Activated T-cell treated with anti-CD3 and anti-CD28 coated beads for 24 hours (primary cell): ENCODE results near the gene TNFAIP6.
A peak's percentile ranks its signal among the peaks of the same experiment; 100 is the strongest.

ENCODE experiments used
- DNase-seq: peaks from one replicate; pipeline ENCODE4 v3.0.0-alpha.2; 2020; ENCODE audit warnings: low read depth

The TNFAIP6 gene

GRCh38 chr2:151359768-151360461, 2.5 kb downstream of the TNFAIP6 start:
- no peak for DNase-seq

GRCh38 chr2:151361674-151362370, 4.4 kb downstream of the TNFAIP6 start:
- no peak for DNase-seq

DNA sequence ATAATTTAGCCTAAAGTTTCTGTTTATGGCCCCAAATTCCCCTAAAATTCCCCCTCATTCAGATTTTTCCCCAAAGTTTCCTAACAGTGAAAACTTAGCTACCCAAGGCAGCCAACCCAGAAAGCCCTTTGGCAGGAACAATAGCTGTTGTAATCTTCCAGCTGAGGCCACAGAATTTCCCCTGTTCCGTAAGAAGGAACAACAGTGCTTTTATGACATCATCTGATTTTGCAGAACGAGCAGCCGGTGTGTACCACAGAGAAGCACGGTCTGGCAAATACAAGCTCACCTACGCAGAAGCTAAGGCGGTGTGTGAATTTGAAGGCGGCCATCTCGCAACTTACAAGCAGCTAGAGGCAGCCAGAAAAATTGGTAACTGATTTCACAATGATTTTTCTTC, 6.3 kb downstream of the TNFAIP6 start:
- DNase-seq, result no peak

DNA sequence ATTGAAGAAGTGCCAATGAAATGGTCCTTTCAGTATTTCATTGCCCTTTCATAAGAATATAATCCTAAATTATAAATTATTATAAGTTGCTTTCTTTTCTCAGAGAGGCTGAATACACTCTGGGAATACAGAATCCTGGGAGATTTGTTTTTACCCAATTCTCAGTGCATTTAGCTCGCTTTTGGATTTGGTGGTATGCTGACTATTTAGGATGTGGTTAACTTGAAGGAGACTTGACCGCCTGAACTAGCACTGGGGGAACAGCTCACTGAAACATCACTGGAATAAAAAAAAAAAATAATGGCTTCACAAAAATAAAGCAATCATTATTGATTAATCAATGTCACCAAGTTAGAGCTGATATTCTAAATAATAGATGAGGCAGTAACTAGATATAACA, 10.2 kb downstream of the TNFAIP6 start:
- no peak for DNase-seq

DNA sequence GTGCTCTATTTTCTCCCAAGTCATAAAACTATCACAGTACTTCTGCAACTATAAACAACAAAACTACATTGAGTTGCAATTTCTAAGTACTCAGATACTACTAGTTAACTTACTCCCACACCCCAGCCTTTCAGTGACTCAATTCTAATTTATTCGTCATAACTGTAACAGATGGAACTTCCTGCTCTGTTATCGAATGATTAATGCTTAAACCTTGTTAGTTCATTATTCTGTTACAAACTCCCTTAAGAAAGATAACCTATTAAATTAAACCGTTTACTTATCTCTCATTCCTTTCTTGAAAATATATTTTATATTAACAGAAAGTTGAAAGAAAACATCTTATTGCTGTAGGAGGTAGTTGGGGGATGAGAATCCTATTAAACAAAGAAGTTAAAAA, 17.0 kb downstream of the TNFAIP6 start:
- DNase-seq, result no peak

DNA sequence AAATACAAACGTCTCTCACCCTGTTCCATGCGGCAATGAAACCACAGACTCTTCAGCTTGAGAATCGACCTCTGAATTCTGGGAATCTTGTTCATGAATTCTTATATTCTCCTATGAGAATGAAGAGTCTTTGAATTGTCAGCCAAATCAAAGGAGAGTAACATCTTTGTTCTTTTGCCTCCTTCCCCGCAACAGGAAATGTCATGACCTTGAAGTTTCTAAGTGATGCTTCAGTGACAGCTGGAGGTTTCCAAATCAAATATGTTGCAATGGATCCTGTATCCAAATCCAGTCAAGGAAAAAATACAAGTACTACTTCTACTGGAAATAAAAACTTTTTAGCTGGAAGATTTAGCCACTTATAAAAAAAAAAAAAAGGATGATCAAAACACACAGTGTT, 21.8 kb downstream of the TNFAIP6 start:
- no peak for DNase-seq

DNA sequence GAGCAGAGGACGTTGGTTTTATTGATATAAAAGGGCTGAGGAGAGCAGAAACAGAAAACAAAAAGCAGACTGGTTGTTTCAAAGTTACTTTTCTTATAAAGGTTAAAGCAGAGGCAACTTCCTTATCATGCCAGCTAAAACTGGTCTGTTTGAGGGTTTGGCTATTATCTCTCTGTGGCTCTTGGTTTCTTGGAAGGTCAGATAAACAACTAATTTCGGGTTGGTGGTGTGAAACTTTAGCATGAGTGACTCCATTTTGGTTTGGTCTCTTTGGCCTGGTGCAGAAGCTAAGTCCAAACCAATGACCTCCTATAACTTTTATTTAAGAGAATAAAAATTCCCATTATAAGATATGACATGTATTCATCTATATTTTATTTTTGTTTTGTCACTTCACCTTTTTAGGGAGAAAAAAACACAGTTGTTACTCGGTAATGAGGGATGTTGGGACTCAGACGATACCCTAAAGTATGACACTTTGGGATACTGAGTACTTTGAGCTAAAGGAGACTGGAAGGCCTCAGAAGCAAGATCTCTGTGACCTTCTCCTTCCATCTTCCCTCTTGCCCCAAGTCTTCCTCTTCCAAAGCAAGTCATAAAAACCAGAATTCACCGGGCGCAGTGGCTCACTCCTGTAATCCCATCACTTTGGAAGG, 23.3 kb downstream of the TNFAIP6 start:
- no peak for DNase-seq

- DNase-seq, result no peak
Observed at GRCh38 chr2:151381266-151381665, 23.9 kb downstream of the TNFAIP6 start.

DNA sequence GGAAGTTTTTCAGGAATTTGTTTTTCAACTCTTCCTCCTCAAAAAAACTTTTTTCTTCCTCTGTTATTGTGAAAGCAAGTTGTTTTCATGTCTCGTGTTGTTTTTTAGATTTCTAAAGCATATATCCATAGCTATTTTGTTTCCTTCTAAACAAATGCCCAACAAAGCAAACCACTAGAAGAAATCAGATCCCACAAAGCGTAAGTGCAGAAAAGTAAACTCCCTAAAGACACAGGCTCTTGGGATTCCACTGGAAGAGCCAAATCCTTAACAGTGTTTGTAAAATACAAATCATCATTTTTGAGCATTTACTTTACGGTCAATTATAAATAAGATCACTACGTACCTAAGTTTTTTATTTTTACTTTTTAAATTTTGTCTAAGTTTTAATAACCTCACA, 30.6 kb downstream of the TNFAIP6 start:
- no peak for DNase-seq

DNA sequence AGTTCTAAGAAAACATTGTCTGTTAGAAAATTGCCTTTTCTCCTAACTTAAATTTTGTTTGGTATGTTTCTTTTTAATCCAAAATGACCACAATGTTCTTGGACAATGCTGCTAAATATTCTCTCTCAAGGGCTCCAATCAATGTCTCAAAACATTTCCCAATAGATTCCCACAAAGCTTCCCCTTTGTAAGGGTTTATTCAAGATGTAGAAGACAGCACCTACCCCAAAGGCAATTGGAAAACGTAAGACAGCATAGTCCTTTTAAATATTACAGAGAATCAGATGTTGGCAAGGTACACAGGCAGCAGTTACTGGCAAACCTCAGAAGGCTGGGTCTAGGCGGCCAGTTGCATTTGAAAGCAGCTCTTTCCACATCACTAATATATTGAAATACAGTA, 34.0 kb downstream of the TNFAIP6 start:
- no peak for DNase-seq

- no peak for DNase-seq
Observed at GRCh38 chr2:151394509-151394908, 37.1 kb downstream of the TNFAIP6 start.

DNA sequence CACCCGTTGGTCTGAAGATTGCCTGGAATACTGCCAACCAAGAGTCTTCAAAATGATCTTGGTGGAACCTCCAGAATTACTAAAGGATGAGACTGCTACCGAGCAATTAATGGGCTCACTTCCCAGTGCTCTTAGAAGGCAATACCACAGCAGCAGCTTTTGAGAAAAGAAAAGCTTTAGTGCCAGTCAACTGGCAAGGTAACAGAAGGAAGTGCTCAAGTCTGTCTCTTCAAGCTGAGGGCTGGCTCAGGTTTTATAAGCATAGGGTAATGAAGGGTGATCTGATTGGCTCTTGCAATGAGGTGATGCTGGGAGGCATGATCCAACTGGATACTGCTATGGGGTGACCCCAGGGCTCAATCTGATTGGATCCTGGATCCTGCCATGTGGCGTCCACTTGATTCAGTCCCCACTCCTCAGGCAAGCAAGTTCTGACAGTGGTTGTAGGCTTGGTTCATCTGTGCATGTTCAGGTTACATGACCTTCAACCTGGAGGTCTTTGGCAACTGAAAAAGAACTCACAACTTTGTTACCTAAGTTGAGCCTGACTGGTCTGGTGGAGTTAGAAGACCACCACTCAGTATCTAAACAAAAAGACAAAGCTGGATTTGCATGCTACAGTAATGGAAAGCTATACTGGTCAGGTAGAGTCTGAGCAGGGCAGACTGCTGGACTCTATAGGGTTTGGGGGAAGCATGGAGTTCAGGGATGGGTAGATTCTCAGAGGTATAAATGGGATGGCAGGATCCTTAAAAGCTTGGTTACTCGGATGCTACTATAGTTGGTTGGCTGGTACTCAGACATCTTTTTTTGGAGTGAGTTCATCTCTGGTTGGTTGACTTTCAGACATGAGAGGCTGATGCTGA, 38.4 kb downstream of the TNFAIP6 start:
- DNase-seq, result no peak

- no peak for DNase-seq
Observed at GRCh38 chr2:151399981-151400380, 42.6 kb downstream of the TNFAIP6 start.

DNA sequence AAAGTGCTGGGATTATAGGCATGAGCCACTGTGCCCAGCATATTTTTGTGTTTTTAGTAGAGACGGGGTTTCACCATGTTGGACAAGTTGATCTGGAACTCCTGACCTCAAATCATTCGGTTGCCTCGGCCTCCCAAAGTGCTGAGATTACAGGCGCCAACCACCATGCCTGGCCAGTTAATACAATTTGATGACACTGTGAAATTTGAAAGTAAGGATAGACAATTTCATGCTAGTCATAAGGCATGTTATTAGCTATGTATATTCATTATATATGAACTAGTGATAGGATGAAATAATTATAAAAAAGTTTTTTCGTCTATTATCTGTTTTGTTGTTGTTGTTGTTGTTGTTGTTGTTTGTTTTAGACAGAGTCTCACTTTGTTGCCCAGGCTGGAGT, 43.8 kb downstream of the TNFAIP6 start:
- DNase-seq, result no peak

DNA sequence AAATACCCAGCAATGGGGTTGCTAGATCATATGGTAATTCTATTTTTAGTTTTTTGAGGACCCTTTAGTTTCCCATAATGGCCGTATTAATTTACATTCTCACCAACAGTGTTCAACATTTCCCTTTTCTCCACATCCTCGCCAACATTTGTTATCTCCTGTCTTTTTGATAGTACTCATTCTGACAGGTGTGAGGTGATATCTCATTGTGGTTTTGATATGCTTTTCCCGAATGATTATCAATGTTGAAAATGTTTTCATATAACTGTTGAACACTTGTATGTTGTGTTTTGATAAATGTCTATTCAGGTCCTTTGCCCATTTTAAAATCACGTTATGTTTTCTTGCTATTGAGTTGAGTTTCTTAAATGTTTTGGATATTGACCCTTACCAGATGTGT, 46.5 kb downstream of the TNFAIP6 start:
- DNase-seq, result no peak

GRCh38 chr2:151405376-151405775, 48.0 kb downstream of the TNFAIP6 start:
- DNase-seq, result no peak

DNA sequence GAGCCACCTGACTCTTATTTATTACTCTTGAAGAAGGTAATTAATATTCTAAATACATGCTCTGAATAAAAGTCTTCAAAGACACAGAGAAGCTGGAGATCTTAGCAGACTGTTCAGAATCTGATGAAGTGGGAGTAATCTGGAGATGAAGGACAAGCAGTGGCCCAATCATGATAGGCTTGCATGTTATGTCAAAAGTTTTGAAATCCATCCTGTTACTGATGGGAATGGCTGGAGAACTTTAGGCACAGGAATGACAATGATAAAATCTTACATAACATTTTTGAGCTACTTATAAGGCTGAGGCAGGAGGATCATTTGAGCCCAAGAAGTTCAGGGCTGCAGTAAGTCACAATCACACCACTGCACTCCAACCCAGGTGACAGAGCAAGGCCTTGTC, 49.9 kb downstream of the TNFAIP6 start:
- DNase-seq, result no peak

DNA sequence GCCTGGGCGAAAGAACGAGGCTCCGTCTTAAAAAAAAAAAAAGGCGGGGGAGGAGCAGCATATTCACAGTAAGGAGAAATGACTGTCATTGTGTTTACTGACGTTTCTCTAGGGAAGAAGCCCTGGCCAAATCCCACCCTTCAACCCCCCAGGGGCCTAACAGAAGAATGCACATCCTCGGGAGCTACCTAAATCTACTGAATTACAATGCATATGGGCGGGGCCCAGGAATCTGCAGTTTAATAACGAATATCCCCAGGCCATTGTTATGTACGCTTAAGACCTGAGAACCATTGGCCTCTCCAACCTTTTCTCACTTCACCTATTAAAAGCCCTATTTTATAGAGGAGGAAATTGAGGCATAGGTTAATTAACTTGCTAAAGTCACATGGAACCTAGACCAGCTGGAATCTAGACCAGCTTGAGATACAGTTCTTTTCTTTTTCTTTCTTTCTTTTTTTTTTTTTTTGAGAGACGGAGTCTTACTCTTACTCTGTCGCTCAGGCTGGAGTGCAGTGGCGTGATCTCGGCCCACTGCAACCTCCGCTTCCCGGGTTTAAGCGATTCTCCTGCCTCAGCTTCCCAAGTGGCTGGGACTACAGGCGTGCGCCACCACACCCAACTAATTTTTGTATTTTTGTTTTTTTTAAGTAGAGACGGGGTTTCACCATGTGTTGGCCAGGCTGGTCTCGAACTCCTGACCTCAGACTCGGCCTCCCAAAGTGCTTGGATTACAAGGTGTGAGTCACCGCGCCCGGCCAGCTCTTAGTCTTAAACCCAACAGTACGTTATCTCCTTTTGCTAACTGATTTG, 51.6 kb downstream of the TNFAIP6 start:
- DNase-seq, result no peak

DNA sequence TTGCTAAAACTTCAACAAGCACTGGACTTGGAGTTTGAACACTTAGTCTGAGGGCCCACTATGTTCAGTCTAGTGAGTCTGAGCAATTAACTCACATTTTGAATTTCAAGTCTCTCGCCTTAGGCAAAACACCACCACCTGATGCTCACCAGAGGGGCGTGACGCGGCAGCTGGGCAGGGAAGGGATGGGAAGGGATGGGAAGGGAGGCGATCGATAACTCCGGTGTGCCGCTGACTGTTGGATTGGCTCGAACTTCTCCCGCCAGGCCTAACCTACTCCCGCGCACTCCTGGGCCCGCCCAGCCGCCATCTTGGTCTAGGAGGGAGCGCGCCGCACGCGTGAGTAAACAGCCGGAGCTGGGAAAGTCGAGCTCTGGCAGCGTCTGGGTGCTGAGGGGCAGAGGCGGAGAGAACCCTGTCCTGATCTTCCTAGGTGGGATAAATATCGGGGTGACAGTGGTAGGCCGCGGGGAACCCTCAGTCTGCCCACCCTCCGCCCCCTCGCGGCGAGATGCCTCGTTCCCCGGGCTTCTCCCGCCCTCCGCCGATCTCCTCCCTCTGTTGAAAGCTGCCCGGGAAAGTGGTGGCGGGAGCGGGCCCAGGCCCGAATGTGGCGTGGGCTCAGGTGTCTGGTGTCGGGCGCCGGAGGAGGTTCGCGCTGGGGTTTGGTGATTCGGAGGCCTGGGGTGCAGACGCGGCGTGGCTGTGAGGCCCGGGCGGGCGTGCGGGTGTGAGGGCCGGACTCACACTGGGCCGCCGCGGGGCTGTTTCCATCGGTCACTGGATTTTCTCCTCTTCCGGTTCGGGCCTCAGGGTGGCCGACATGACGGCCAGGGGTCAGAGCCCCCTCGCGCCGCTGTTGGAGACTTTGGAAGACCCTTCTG, 52.5 kb downstream of the TNFAIP6 start, which contains the start of gene RIF1:
TSS of gene RIF1 (plus strand) at position 302 of the 884 bp plus-strand sequence. CDS start at position 824, 522 bp downstream.
- peak; percentile 74 for DNase-seq

- DNase-seq, result peak; percentile 30
Observed at GRCh38 chr2:151410485-151410834, 53.1 kb downstream of the TNFAIP6 start.
